Thyroid gland (tissue), 4 donors: ENCODE measurements around the gene TFCP2L1. TPM values are rescaled to one million over a fixed set of nuclear protein-coding genes. Genes with fewer than 3 reads are reported as not detected.

Source experiments
- DNase-seq, 2 donors: peaks; one replicate each; pipeline ENCODE4 v3.0.0-alpha.2; 2019
- H3K27ac ChIP-seq, 3 donors: fragments of 200-600 bp; sonication (generic); 1 replicate in 2 of 3; 2 replicates in 1 of 3; pipeline ENCODE4 v1.5.1; 2016 to 2019; ENCODE audit warnings: mild to moderate bottlenecking in 1 of 3, moderate library complexity in 1 of 3
- H3K27me3 ChIP-seq: fragments of 200-600 bp; sonication (generic); one replicate; pipeline ENCODE4 v1.5.1; 2019
- H3K36me3 ChIP-seq, 2 donors: fragments of 200-600 bp; sonication (generic); one replicate each; pipeline ENCODE4 v1.5.1; 2016 to 2019
- H3K4me1 ChIP-seq, 2 donors: fragments of 200-600 bp; sonication (generic); one replicate each; pipeline ENCODE4 v1.5.1; 2017 to 2019
- H3K4me3 ChIP-seq, 3 donors: fragments of 200-600 bp; sonication (generic); replicated peaks in 1 of 3; 1 replicate in 2 of 3; 2 replicates in 1 of 3; pipeline ENCODE4 v1.5.1; 2016; ENCODE audit warnings: mild to moderate bottlenecking in 1 of 3
- H3K9me3 ChIP-seq: fragments of 200-600 bp; sonication (generic); one replicate; pipeline ENCODE4 v1.5.1; 2017
- POLR2A ChIP-seq, 2 donors: fragments of 450-650 bp; IDR thresholded peaks; one replicate each; pipeline ENCODE4 v1.6.1; 2017; ENCODE audit warnings: antibody characterized with exemption in 2 of 2, mild to moderate bottlenecking in 2 of 2, moderate library complexity in 1 of 2
- WGBS, 2 donors: methylation state at CpG; one replicate each; pipeline ENCODE4 v1.1.5; 2017; 5-methylcytosine and 5-hydroxymethylcytosine counted together
- intact Hi-C: fragments of 100-400 bp; cut with DNase I; formaldehyde crosslinking; loops from one replicate; pipeline ENCODE4 v1.15.1; 2023
- total RNA-seq, 4 donors: library from RNA; depleted of rRNA; stranded (reverse); fragments of >200 nt; gene quantifications; one replicate each; pipeline ENCODE4 v1.2.3, GENCODE V29; 2016
- TF ChIP-seq, protein P1 (sequence below), 6 experiments: fragments of 200-600 bp in 3 of 6; fragments of 450-650 bp in 3 of 6; sonication (generic) in 3 of 6; IDR thresholded peaks; one replicate each; pipeline ENCODE4 v1.5.1; 2016 to 2019; ENCODE audit warnings: antibody characterized with exemption in 6 of 6, mild to moderate bottlenecking in 2 of 6, inconsistent platforms in 1 of 6, moderate library complexity in 1 of 6

TFCP2L1 gene
- total RNA-seq, 4 donors from 2014 or later, result 97.4 to 188 (median 146) TPM

DNA sequence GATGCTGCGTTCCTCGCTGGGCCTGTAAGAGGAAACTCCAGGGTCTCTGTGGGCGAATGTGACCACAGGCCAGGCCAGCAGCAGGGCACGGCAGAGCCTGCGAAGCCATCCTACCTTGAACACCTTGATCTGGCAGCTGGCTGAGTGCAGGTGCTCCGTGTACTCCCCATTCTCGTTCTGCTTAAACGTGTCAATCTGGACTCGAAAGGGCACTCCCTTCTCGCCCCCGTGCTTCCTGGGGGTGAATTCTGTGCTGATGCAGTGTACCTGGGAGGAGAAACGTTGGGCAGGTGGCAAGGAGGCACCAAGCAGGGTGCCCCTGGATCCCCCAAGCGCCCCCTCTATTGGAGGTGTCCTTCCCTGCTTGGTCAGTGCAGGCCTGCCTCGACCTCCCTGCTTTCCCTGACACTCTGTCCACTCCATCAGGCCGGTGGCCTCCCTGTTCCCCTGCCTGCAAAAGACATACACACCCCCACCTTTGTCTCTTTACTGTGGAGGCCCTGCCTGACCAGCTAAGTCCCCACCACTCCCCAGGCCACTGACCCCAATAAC is 38.2 kb downstream of the TFCP2L1 start:
- Histone ChIP-seq H3K27me3 (no peaks in the 10 kb centered on the region), H3K36me3 (peaks cover 30 to 54% of the 10 kb centered on the region in 2 donors), H3K4me3 (no peak overlapping the region), H3K4me1 (peaks cover 15 to 17% of the 10 kb centered on the region in 2 donors), H3K9me3 (no peaks in the 10 kb centered on the region), H3K27ac (no peak overlapping the region)
- no peak for TF ChIP-seq POLR2A (IDR thresholded peaks at IDR 0.05)
- TF ChIP-seq, protein P1, sequence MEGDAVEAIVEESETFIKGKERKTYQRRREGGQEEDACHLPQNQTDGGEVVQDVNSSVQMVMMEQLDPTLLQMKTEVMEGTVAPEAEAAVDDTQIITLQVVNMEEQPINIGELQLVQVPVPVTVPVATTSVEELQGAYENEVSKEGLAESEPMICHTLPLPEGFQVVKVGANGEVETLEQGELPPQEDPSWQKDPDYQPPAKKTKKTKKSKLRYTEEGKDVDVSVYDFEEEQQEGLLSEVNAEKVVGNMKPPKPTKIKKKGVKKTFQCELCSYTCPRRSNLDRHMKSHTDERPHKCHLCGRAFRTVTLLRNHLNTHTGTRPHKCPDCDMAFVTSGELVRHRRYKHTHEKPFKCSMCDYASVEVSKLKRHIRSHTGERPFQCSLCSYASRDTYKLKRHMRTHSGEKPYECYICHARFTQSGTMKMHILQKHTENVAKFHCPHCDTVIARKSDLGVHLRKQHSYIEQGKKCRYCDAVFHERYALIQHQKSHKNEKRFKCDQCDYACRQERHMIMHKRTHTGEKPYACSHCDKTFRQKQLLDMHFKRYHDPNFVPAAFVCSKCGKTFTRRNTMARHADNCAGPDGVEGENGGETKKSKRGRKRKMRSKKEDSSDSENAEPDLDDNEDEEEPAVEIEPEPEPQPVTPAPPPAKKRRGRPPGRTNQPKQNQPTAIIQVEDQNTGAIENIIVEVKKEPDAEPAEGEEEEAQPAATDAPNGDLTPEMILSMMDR (IDR thresholded peaks at IDR 0.05), result no peak
- intact Hi-C loops, result no loop called here
- 87 to 89% methylated on average over 13 to 14 of the region's 15 CpGs for WGBS, 2 donors
- peak in 1 of 2 donors; percentile 1 for DNase-seq

DNA sequence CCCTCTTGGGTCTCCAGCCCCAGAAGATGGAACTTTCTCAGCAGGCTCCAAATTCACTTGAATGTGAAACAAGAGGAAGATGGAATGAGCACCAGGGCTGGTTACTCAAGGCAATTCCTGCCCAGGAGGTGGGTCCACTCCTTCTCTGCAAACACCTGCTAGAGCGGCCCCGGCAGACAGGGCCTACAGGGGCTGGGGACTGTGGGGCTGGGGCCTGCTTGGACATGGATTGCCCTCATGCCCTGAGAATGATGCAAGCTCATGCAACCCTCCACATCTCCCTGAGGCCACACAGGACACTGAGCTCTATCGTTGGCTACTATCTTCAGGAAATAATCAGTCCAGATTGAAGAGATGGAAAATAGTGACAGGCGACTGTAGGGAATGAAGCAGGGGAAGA is 39.1 kb downstream of the TFCP2L1 start:
- peaks cover 20 to 21% of the 10 kb centered on the region in 2 donors for H3K4me1 ChIP-seq
- no peaks in the 10 kb centered on the region for H3K9me3 ChIP-seq
- H3K27ac ChIP-seq, result no peak overlapping the region
- no peak overlapping the region for H3K4me3 ChIP-seq
- 84 to 94% methylated on average over 4 of the region's 4 CpGs for WGBS, 2 donors
- no peak for DNase-seq
- H3K36me3 ChIP-seq, result peaks cover 30 to 56% of the 10 kb centered on the region in 2 donors
- TF ChIP-seq, protein P1 (IDR thresholded peaks at IDR 0.05), result no peak
- TF ChIP-seq POLR2A (IDR thresholded peaks at IDR 0.05), result no peak
- no peaks in the 10 kb centered on the region for H3K27me3 ChIP-seq
- intact Hi-C loops, result no loop called here

DNA sequence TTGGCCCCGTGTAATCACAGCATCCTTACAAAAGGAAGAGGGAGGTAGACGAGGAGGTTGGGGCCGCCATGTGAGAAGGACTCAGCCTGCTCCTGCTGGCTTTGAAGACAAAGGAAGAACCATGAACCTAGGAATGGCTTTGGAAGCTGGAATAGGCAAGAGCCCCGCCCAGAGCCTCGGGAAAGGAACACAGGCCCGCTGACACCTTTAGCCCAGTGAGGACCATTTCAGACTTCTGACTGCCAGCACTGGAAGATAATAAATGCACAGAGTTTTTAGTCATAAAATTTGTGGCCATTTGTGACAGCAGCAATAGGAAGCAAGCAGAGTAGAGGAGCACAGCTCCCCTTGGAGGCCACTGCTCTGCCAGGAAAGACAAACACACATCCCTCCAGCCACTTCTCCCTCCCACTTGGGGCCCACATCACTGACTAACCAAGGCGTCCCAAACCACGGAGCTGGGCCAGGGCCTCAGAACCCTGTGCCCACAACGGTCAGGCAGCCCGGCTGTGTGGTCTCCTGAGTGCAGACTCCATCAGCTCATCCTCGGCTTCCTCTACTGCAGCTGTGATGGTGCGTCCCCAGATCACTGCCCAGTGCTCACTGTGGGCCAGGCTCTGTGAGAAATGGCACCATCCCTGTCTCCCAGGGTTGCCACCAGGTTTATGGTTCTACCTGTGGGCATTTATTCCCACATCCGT is 39.7 kb downstream of the TFCP2L1 start:
- Histone ChIP-seq H3K27ac (no peak overlapping the region), H3K9me3 (no peaks in the 10 kb centered on the region), H3K4me3 (no peak overlapping the region), H3K27me3 (no peaks in the 10 kb centered on the region), H3K36me3 (peaks cover 37 to 60% of the 10 kb centered on the region in 2 donors), H3K4me1 (peaks cover 20 to 21% of the 10 kb centered on the region in 2 donors)
- peak in 1 of 2 donors; percentile 1 for DNase-seq
- 89 to 92% methylated on average over 13 of the region's 13 CpGs for WGBS, 2 donors
- TF ChIP-seq POLR2A (IDR thresholded peaks at IDR 0.05), result no peak
- TF ChIP-seq, protein P1 (IDR thresholded peaks at IDR 0.05), result no peak
- intact Hi-C loops, result no loop called here

DNA sequence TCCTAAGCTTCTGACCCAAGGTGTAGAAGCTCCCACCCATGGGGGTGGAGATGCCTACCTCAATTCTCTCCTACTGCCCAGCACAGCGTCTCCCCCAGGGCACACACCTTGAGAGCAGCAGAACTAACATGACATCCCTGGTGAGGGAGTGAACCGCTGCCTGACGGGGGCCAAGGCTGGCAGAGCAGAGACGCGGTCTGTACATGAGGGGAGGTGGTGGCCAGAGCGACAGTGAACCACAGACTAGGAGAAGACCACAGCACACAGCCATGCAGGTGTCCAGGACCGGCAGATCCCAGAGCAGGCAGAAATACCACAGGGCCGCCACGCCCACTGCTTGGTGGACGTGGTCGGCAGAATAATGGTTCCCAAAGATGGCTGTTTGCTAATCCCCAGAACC is 40.4 kb downstream of the TFCP2L1 start:
- 91 to 98% methylated on average over 11 of the region's 11 CpGs for WGBS, 2 donors
- peak in 1 of 2 donors; percentile 1 for DNase-seq
- Histone ChIP-seq H3K27me3 (no peaks in the 10 kb centered on the region), H3K36me3 (peaks cover 41 to 67% of the 10 kb centered on the region in 2 donors), H3K9me3 (no peaks in the 10 kb centered on the region), H3K4me1 (peaks cover 20 to 21% of the 10 kb centered on the region in 2 donors), H3K4me3 (no peak overlapping the region), H3K27ac (no peak overlapping the region)
- intact Hi-C loops, result no loop called here
- no peak for TF ChIP-seq POLR2A (IDR thresholded peaks at IDR 0.05)
- TF ChIP-seq, protein P1 (IDR thresholded peaks at IDR 0.05), result no peak

DNA sequence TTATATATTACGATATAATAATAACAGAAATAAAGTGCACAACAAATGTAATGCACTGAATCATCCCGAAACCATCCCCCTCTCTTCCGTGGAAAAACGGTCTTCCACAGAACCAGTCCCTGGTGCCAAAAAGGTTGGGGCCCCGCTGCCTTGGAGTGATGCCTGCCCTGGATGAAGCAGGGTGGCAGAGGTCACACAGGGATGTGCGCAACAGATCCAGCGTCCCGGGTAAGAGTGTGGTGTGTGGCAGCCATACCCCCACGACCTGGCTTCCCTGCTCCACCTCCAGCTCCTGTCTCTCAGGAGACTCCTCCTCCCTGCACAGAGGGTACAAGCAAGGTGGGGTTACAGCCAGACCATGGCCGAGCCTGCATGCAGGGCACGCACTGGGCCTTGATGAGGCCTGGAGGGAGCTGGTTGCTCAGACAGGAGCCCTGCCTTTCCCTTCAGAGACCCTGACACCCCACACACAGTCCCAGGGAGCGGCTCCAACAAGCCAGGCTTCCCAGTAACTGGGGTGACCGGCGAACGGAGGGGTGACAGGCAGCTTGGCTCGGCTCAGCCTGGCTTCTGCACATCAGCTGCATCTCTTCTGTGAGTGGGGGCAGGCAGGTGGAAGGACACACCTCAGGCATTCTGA is 41.1 kb downstream of the TFCP2L1 start:
- Histone ChIP-seq H3K9me3 (no peaks in the 10 kb centered on the region), H3K27ac (no peak overlapping the region), H3K36me3 (peaks cover 48 to 71% of the 10 kb centered on the region in 2 donors), H3K4me3 (no peak overlapping the region), H3K4me1 (peaks cover 20 to 21% of the 10 kb centered on the region in 2 donors), H3K27me3 (no peaks in the 10 kb centered on the region)
- no peak for TF ChIP-seq POLR2A (IDR thresholded peaks at IDR 0.05)
- TF ChIP-seq, protein P1 (IDR thresholded peaks at IDR 0.05), result no peak
- peak in 1 of 2 donors; percentile 2 for DNase-seq
- intact Hi-C loops, result no loop called here
- 88 to 97% methylated on average over 9 to 14 of the region's 16 CpGs for WGBS, 2 donors
